ENCODE results near the gene PPM1N.

The PPM1N gene

DNA sequence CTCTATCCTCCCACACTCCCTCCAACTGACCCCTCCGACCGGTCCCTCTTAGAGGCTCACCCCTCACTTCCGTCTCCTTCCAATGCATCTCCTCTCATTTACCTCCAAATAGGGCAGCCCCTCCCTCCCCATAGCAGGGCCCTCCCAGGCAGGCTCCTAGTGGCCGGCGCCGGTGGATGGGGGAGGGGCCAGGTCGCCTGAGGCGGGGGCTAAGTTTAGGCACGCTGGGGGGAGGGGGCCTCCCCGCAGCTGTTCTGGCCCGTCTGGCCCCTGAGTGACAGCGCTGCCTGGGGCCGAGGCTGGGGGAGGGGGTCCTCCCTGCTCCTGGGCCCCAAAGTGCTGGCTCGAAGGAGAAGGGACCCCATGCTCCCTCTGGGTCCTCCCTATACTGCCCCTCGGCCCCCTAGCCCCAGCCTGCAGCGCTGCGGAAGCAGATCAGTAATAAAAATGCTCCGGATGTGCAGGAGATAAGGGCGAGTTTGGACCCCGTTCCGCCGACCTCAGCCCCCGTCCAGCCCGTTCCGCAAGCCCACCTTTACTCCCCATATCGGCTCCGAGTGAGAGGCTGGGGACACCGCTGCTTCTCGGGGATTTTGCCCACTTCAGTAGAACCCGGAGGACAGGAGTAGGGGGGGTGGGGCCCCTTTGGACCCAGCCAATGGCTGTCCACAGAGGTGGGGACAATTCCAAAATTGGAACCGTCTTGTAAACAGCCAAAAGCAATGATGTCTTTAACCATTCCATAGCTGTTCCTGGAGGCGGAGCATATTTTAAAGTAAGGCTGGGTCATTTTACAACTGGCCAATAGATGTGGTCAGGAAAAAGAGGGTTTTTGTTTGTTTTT lies 5.4 kb upstream of the PPM1N start:
- DNase-seq (ENCODE audit: low read depth), result no peak

DNA sequence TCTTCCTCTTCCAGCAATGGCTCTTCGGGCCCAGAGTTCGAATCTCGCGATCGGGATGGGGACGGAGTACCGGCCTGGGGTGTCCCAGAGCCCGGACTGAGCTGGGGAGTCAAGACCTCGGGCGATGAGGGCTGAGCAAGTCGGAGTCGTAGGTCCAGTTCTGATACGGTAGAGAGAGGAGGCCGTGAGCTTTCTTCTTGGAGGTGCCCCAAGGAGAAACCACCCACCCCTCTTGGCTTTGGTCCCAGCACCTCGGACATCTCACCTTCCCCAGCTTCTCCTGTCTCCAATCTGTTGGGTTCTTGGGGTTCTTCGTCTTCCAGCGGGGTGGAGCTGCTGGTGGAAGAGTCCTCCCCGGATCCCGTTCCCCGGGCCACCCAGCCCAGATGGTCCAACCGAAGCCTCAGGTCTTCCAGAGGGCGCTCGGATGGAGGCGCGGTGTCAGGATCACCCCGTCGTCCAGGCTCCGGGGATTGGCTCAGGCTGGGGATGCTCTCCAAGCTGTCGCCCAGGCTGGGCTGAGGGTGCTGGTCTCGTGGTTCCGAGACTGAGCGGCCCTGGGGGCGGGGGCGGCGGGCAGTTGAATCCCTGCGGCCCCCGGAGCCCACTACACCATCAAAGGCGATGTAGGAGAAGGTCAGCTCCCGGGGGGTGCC lies 3.9 kb upstream of the PPM1N start:
- no peak for DNase-seq (ENCODE audit: low read depth)

DNA sequence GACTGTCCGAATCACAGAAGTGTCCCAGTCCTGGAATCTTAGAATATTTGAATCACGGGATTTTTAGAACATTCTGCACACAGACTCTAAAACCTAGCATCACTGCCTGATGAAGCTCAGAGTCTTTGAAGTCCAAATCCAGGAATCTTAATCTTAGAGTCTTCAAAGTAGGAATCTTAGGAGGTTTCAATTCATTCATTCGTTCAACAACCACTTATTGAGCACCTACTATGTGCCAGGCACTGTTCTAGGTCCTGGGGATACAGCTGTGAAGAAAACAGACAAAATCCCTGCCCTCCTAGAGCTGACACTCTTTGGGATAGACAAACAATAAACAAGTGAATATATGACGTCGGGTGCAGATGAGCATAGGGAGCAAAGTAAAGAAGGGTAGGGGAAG lies 3.1 kb upstream of the PPM1N start:
- DNase-seq (ENCODE audit: low read depth), result no peak

DNA sequence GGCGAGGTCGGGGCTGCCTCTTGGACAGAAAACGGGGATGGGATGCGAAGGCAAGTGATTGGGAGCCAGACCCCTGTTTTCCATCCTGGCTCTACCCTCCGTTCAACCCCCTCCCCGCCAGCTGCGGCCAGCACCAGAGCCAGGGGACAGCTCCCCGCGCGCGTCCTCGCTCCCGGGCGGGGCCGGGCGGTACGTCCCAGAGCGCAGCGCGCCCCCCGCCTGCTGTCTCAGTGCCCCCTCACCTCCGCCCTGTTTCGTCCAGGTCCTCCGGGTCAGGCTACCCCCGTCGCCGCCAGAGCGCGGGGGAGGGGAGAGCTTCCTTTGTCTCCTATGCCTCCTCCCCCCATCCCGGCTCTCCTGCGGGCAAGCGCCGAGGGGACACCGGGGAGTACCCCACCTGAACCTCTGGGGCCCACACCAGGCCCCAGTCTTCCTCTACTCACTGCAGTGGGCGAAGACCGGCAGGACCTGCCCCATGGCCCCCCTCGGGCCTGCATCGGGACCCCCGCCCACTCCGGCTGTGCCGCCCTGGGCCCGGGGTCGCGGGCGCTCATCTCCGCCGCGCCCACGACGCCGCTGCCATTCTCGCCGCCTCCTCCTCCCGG lies 1.8 kb upstream of the PPM1N start:
- DNase-seq (ENCODE audit: low read depth), result no peak

DNA sequence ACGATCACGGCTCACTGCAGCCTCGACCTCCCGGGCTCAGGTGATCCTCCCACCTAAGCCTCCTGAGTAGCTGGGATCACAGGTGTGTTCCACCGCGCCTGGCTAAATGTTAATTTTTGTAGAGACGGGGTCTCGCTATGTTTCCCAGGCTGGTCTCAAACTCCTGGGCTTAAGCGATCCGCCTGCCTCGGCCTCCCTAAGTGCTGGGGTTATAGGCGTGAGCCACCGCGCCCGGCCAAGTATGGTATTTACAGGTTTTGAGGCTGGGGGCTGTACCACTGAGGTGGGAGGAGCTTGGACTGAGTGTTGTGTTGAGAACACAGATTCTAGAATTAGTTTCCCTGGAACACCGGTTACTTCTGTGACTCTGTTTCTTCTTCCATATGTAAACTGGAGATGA lies 452 bp upstream of the PPM1N start:
- DNase-seq (ENCODE audit: low read depth), result no peak

DNA sequence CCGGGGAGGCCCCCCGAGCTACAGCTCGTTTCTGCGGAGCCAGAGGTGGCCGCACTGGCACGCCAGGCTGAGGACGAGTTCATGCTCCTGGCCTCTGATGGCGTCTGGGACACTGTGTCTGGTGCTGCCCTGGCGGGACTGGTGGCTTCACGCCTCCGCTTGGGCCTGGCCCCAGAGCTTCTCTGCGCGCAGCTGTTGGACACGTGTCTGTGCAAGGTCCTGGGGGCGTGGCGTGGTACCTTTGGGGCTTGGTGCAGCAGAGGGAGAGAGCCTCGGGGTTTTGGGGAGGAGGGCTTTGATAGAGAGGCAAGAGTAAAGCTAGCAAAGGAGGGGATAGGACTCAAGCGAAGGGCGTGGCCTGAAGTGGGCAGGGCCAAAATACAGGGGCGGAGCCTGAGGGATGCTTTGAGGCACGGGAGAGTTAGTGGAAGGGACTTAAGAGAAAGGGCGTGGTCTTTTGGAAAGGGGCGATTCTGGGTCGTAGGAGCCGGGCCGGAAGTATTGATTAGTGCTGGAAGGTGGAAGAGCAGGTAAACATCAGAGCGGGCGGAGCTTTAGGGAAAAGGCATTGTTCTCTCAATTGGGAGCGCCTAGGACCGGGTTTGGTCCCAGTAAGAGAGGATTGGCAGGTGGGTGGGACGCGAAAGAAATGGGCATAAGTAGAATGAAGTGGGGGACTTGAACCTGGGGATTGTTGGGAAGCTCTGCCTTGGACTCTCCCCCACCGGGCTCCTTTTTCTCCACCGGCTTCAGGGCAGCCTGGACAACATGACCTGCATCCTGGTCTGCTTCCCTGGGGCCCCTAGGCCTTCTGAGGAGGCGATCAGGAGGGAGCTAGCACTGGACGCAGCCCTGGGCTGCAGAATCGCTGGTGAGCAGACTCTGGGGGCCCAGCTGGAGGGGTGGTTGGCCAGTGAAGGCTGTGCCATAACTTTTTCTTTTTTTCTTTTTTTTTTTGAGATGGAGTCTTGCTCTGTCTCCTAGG lies 1.2 kb downstream of the PPM1N start:
- DNase-seq (ENCODE audit: low read depth), result no peak

DNA sequence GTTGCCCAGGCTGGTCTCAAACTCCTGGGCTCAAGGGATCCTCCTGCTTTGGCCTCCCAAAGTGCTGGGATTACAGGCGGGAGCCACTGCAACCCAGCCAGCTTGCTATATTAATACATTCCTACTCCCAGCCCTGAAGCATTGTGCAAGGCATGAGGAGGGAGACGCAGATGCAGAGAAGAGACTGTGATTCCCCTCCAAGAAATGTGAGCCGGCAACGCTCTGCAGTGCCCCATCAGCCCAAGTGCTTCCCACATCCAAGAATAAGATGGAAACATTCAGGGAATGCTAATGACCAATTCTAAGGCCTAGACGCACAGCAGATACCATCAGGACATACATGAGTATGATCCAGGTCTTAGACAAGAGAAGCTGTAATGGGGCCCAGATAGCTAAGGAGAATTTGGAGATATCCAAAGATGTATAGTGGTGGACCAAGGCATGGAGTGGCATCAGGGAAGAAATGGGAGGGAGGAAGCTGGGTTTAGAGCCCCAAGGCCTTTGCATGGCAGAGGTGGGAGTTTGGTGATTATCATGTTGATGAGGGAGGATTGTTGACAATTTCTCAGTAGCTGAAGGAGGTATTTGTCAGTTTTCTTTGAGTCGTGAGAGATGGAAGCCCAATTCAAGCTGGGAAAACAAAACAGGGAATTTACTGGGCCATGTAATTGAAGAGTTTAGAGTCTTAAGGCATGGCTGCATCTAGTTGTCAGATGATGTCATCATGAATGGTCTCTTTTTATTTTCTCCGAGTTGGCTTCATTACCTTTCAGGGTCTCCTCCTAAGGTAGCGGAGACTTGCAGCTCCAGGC lies 2.9 kb downstream of the PPM1N start:
- no peak for DNase-seq (ENCODE audit: low read depth)

DNA sequence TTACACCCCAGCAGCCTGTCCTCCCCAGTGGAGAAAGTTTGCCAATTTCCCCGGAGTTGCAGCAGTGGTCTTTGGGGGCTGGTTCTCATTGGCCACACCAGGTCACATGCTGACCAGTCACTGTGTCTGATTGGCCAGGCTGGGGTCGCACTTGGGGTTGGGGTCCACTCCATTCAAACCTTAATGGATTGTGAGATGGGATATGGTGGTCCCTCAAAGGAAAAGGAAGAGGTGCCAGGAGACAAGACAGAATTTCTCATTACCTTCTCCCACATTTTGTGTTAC lies 3.4 kb downstream of the PPM1N start:
- DNase-seq (ENCODE audit: low read depth), result no peak

DNA sequence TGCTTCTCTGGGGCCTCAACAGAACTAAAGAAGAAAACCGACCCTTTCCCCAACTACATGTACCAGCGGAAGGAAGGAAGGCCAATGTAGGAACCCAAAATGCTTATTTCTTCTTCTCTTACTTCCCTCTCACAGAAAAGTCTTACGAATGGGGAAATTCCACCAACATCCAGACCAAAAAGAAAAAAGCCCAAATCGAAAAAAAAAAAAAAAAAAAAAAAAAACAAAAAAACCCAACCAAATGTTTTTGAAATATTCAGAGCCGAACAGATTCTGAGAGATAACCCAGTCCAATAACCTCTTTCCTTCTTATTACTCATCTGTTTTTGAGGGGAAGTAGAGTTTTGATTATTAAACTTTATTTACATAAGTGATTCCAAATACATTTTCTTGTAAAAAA lies 3.9 kb downstream of the PPM1N start:
- DNase-seq (ENCODE audit: low read depth), result no peak

DNA sequence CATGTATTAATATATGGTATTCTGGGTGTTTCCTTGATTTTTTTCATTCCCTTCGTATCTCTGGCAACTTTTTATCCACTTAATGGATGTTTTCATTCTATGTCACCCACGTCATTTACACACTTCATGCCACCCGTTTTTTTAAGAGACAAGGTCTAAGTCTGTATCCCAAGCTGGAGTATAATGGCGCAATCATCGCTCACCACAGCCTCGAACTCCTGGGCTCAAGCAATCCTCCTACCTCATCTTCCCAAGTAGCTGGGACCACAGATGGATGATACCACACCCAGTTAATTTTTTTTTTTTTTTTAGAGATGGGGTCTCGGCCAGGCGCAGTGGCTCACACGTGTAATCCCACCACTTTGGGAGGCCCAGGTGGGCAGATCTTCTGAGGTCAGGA lies 5.7 kb downstream of the PPM1N start:
- DNase-seq (ENCODE audit: low read depth), result no peak

DNA sequence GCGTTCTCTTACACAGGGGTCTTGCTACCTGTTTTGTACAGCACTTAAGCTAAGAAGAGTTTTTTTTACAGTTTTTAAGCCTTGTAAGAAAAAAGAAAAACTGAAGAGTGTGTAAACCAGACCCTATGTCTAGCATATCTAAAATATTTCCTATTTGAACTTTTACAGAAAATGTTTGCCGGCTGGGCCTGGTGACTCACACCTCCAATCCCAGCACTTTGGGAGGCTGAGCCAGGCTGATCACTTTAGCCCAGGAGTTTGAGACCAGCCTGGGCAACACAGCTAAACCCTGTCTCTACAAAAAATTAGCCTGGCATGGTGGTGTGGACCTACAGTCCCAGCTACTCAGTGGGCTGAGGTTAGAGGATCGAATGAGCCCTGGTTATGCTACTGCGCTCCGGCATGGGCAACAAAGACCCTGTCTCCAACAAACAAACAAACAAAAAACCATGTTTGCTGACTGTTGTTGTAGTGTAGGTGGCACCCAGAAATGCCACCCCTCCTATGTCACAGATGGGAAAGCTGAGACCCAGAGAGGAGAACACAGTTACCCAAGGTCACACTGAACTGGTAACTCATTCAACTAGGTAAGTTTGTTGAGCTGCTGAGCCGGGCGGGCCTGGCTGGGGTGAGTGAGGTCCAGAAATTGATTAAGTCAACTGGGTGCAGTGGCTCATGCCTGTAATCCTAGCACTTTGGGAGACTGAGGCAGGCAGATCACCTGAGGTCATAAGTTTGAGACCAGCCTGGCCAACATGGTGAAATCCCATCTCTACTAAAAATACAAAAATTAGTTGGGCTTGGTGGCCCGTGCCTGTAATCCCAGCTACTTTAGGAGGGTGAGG lies 7.1 kb downstream of the PPM1N start:
- DNase-seq (ENCODE audit: low read depth), result no peak

DNA sequence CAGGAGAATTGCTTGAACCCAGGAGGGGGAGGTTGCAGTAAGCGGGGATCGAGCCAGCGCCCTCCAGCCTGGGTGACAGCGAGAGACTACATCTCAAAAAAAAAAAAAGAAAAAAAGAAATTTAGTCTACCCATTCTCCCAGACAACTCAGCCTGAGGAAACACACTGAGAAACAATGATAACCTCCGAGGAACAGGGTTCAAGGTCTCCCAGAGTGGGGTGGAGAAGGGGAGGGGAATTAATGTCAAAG lies 7.7 kb downstream of the PPM1N start:
- no peak for DNase-seq (ENCODE audit: low read depth)

DNA sequence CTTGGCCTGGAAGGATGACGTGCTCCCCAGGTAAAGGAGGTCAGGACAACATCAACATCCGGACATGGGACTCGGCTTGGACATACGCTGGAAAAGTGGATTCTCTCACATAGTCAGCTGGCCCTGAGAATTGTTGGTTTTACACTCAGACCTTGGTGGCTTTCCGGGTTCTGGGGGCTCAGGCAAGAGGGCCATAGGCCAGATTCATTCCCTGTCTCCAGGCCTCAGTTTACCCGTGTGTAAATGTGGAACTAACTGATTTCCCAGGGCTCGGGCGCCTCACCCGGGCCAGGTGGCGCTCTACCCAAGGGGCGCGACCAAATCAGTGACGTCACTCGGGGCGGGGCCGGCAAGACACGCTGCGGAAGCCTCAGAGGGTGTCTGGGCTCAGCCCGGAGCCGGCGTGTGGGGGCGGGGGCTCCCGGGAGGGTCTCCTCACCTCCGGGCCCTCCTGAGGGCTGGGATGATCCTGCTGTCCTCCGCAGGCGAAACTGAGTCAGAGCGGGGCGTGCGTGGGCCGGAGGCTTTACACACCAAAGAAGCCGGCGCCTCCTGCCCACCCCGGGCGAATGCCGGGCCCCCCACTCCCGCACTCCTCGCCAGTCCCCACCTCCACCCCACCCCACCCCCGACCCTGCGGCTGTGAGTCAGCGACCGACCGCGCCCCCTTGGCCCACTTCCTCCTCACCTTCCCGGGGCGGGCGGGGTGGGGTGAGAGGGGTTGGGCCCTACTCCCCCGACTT lies 8.2 kb downstream of the PPM1N start:
- no peak for DNase-seq (ENCODE audit: low read depth)

DNA sequence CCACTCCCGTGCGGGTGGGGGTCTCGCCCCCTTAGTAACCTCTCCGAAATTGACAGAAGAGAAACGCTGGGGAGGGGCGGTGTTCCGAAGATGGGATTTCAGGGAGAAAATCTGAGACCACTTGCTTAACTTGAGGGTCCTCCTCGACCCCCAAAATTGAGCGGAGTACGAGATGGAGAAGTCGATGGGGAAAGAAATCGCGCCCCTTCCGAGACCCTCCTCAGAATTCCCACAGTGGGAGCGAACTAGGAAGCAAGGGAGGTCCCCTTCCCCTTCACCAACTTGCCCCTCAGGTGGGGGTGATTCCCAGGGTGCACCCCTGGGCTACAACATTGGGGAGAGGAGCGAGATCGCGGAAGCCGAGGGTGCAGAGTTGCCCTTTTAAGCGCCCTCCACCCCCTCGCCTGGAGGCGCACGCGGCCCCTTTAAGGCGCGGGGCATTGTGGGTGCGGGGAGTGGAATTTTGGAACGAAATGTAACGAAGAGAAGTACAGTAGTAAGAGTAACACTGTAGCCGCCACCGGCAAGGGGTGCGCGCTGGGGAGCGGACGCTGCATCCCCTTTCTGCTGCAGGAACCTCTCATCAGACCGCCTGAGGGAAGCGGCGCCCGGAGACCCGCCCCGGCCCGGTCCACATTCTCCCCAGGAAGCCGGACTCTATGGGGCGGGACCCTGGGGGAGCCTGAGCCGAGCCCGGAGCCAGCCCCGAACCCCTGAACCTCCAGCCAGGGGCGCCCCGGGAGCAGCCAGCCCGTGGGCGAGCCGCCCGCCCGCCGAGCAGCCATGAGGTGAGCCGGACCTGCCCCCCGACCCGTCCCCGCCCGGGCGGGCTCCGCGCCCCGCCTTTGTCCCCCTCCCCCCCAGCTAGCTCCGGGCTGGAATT lies 9.0 kb downstream of the PPM1N start, which contains the start of gene VASP:
VASP (plus strand) TSS at position 491 of the 883 bp plus-strand sequence; CDS start at position 784, 293 bp downstream.
- no peak for DNase-seq (ENCODE audit: low read depth)

DNA sequence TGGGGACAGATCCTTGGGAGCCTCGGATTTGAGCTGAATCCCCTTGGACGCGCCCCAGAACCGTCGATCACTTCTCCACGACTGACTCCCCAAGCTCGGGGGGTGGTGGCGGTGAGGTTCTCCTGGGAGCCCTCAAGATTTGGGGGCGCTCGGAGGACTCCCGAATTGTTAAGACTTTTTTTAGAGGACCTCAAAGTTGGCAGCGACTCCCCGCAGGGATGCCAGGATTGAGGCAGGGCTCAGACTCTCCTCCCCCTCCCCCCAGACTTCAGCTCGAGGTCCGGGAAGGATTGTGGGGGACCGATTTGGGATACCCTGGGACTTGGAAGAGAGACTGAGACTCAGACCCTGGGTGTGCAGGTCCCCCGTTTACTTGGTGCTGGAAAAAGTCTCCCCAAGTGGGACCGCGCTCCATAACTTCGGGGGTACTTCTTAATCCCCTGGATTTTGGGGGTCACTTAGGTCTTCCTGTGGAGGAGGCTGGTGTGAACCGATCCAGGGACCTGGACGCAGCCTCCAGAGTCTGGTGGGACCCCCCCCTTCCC lies 9.7 kb downstream of the PPM1N start:
- no peak for DNase-seq (ENCODE audit: low read depth)

DNA sequence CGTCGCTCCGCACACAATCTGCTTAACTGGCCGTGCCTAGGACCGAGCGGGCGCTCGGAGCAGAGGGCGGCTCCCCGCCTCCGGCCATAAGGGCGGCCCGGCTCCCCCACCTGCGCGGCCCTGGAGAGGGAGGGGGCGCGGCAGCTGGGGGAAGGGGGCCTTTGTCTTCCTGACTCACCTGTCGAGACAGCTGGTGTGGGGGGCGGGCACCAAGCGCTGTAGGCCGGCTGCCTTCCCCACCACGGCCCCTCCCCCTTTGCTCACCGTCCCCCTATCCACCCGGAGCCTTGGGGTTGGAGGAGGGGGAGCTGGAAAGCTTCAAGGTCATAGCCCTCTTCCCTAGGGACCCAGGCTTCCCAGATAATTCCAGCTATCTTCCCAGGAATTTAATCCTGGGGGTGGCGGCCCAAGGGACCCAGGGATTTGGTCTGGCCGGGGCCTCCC lies 10.2 kb downstream of the PPM1N start:
- no peak for DNase-seq (ENCODE audit: low read depth)

DNA sequence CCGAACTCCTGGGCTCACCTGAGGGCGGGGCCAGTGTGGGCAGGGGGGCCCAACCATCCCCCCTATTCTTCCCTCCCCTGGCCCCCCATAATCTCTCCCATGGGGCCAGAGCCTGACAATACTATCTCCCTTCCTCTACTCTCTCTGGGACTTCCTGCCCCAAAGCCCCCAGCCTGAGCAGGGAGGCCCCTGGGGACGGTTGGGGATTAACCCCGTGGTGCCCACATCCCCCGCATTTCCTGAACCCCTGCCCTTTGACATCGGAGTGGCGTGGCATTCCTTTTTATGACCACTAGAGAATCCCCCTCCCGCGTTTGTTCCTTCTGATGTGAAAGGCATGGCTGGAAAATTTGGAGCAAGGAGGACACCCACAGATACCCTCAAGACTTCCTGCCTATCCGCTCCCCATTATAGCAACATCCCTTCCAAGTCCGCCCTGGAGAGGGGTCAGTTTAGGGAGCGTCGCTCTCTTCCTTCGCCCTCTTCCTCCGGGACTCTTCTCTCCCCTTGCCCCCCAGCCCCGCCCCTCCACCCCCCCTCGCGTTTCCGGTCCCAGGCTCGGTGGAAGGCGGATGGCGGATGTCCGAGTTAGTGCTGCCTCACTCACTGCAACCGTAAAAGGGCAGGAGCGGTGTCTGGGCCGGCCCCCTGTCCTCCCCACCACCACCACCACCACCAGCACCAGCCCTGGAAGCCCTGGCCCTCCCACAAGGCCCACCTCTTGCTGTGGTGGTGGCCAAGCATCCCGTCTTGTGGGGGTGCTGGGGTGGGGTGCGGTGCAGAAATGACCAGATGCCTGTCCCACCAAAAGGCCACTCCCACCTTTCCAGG lies 10.8 kb downstream of the PPM1N start:
- DNase-seq (ENCODE audit: low read depth), result no peak

DNA sequence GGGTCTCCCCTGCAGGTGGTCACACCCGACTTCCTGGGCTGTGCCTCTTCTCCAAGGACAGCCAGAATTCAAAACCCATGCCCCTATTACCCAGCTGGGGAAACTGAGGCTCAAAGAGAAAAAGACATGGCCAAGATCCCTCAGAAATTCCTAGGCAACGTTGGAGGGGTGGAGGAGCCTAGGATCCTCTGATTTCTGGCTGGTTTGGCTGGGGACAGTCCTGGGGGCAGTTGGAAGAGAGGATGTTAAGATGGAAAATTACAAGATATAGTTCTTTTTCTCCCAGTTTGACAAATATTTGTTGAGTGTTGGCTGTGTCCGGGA lies 11.4 kb downstream of the PPM1N start:
- no peak for DNase-seq (ENCODE audit: low read depth)
